IPS-20b (cell line): ENCODE data around the gene TEN1.

Source experiments
- H3K27ac ChIP-seq: one replicate; pipeline ENCODE4 v1.5.1; 2013; ENCODE audit warnings: low read length
- H3K27me3 ChIP-seq: 2 replicates; pipeline ENCODE4 v1.6.1; 2013; ENCODE audit warnings: mild to moderate bottlenecking, low read length, inconsistent platforms; ENCODE audit not compliant: insufficient read depth
- H3K36me3 ChIP-seq: 2 replicates; pipeline ENCODE4 v1.6.1; 2013; ENCODE audit warnings: low read depth, mild to moderate bottlenecking, inconsistent platforms, low read length, moderate library complexity; ENCODE audit not compliant: insufficient read depth
- H3K4me1 ChIP-seq: 2 replicates; pipeline ENCODE4 v1.6.1; 2013; ENCODE audit warnings: mild to moderate bottlenecking, control low read depth, inconsistent platforms, low read length, moderate library complexity; ENCODE audit not compliant: insufficient read depth
- H3K4me3 ChIP-seq: 2 replicates; pipeline ENCODE4 v1.5.1; 2013; ENCODE audit warnings: mild to moderate bottlenecking, low read length, inconsistent platforms
- H3K9ac ChIP-seq: 2 replicates; pipeline ENCODE4 v1.6.1; 2013; ENCODE audit warnings: low read depth, mild to moderate bottlenecking, inconsistent platforms, low read length, moderate library complexity
- H3K9me3 ChIP-seq: 2 replicates; pipeline ENCODE4 v1.6.1; 2013; ENCODE audit warnings: mild to moderate bottlenecking, low read depth, low read length, inconsistent platforms; ENCODE audit not compliant: insufficient read depth

TEN1 gene

GRCh38 chr17:76009447-76009846 is 30.4 kb downstream of the TEN1 start:
- Histone ChIP-seq H3K9ac (no peak overlapping the region), H3K36me3 (no peaks in the 10 kb centered on the region), H3K4me1 (no peaks in the 10 kb centered on the region), H3K4me3 (no peak overlapping the region), H3K27ac (no peak overlapping the region), H3K27me3 (no peaks in the 10 kb centered on the region), H3K9me3 (no peaks in the 10 kb centered on the region)

DNA sequence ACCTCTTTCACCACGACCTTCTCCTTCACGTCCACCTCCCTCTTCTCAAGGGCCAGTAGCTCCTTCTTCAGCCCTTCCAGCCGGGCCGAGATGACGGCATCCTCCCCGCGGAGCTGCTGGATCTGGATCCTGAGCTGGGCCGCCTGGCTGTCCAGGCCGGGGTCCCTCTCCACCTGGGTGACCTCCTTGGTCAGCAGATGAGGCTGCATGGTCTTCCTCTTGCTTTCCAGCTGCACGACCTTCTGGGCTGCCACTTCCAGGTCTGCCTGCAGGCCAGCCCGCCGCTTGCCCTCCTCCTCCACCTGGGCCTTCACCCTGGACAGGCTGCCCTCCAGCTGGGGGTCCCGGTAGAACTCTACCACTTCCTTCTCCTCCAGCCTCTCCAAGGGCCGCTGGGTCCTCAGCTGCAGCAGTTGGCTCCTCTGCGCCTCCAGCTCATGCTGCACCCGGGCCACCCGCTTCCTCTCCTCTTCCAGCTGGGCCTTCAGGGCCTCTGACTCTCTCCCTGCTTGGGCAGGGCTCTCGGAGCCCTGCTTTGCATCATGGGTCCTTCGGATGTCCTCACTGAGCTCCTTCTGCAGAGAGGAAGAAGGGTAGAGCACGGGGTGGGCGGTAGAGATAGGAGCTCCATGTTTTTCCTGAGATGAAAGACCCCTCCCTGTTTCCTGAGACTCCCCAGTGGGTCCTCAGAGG is 31.1 kb downstream of the TEN1 start:
- no peak overlapping the region for H3K9ac ChIP-seq
- H3K4me3 ChIP-seq, result no peak overlapping the region
- no peaks in the 10 kb centered on the region for H3K36me3 ChIP-seq
- H3K27ac ChIP-seq, result no peak overlapping the region
- no peaks in the 10 kb centered on the region for H3K27me3 ChIP-seq
- H3K9me3 ChIP-seq, result no peaks in the 10 kb centered on the region
- no peaks in the 10 kb centered on the region for H3K4me1 ChIP-seq

DNA sequence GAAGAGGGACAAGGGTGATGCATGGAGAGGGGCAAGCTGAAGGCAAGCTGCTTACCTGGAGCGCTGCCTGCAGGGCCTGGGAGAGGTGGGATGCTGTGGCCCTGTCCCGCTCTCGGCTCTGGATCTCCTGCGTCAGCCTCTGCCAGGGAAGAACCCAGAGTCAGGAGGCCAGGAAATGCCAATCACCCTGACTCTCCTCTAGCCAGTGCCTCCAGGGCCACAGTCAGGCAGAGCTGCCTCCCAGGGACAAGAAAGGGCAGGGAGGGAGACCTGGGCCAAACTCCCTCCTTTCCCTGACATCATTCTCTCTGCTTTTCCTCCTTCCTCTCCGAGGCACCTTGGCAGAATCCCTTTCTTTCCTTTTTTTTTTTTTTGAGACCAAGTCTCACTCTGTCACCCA is 32.9 kb downstream of the TEN1 start:
- Histone ChIP-seq H3K4me1 (no peaks in the 10 kb centered on the region), H3K36me3 (no peaks in the 10 kb centered on the region), H3K27ac (no peak overlapping the region), H3K27me3 (no peaks in the 10 kb centered on the region), H3K9me3 (no peaks in the 10 kb centered on the region), H3K9ac (no peak overlapping the region; the same call in 1 of the 2 replicates), H3K4me3 (no peak overlapping the region)

GRCh38 chr17:76013377-76013932 is 34.4 kb downstream of the TEN1 start:
- H3K4me1 ChIP-seq, result no peaks in the 10 kb centered on the region
- no peaks in the 10 kb centered on the region for H3K36me3 ChIP-seq
- H3K27me3 ChIP-seq, result no peaks in the 10 kb centered on the region
- no peaks in the 10 kb centered on the region for H3K9me3 ChIP-seq
- H3K9ac ChIP-seq, result no peak overlapping the region
- no peak overlapping the region for H3K27ac ChIP-seq
- no peak overlapping the region for H3K4me3 ChIP-seq

DNA sequence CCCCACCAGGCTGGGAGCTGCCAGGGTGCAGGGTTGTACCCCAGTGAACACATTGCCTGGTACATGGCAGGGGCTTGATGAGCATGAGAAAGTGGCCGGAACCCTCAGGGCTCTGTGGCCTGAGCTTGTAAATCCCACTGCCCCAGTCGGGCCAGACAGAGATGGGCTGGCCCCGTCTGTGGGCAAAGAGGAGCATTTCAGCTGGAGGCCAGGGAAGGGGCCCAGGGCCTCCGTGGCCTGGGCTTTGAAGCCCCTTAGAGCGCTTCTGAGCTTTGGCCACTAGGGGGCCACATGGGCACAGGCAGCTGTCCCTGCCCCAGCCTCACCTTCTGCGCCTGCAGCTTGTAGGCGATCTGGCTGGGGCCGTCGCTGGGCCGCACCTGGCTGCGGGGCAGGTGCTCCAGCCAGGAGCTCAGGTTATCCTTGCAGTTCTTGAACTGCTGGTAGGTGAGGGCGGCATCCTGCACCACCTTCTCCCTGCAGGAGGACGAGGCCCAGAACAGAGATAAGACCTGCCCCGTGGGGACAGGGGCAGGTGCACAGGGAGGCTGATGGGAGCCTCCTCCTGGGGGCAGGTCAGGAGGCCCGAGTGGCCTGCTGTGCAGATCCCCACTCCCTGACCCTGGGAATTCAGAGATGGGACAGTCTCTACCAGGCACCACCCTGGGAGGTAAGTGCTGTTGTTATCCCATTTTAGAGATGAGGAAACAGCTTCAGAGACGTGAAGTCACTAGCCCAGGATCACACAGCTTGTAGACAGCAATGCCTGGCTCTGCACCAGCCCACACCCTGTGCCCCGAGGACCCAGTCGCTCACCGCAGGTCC is 35.3 kb downstream of the TEN1 start:
- H3K4me3 ChIP-seq, result no peak overlapping the region

GRCh38 chr17:76014925-76015261 is 35.9 kb downstream of the TEN1 start:
- no peaks in the 10 kb centered on the region for H3K27me3 ChIP-seq
- no peaks in the 10 kb centered on the region for H3K36me3 ChIP-seq
- no peaks in the 10 kb centered on the region for H3K9me3 ChIP-seq
- no peak overlapping the region for H3K4me3 ChIP-seq
- H3K27ac ChIP-seq, result no peak overlapping the region
- no peaks in the 10 kb centered on the region for H3K4me1 ChIP-seq
- H3K9ac ChIP-seq, result no peak overlapping the region

More for the DNA sequence above, 35.3 kb downstream of the TEN1 start:
- H3K4me1 ChIP-seq, result no peaks in the 10 kb centered on the region
- H3K27me3 ChIP-seq, result no peaks in the 10 kb centered on the region
- H3K9me3 ChIP-seq, result no peaks in the 10 kb centered on the region
- no peak overlapping the region for H3K27ac ChIP-seq
- H3K36me3 ChIP-seq, result no peaks in the 10 kb centered on the region
- H3K9ac ChIP-seq, result no peak overlapping the region

GRCh38 chr17:76017481-76018339 is 38.7 kb downstream of the TEN1 start:
- no peak overlapping the region for H3K4me3 ChIP-seq
- no peaks in the 10 kb centered on the region for H3K36me3 ChIP-seq
- H3K9ac ChIP-seq, result no peak overlapping the region
- H3K4me1 ChIP-seq, result no peaks in the 10 kb centered on the region
- no peaks in the 10 kb centered on the region for H3K27me3 ChIP-seq
- H3K27ac ChIP-seq, result no peak overlapping the region
- no peaks in the 10 kb centered on the region for H3K9me3 ChIP-seq

- Histone ChIP-seq H3K9ac (no peak overlapping the region), H3K4me1 (no peaks in the 10 kb centered on the region), H3K9me3 (no peaks in the 10 kb centered on the region), H3K27me3 (no peaks in the 10 kb centered on the region), H3K27ac (no peak overlapping the region), H3K36me3 (no peaks in the 10 kb centered on the region), H3K4me3 (no peak overlapping the region)
Measured at GRCh38 chr17:76018340-76018680, 39.3 kb downstream of the TEN1 start.

DNA sequence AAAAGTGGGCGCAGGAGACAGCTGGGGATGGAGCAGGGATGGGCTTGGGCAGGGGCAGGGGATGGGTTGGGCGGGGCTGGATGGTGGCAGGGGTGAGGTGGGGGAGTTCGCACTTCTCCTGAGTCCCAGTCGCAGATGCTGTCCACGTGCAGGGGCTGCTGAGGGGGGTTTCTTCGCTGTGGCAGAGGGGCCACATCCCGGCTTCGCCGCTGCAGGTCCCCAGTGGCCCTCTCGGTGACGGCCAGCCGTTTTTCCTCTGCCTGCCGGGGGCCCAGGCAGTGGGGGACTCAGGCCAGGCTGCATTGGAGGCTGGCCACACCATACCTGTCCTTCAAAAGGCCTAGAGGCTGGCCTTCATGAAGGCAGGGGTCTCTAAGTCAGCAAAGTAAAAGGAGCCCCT is 39.8 kb downstream of the TEN1 start:
- Histone ChIP-seq H3K4me3 (no peak overlapping the region), H3K9me3 (no peaks in the 10 kb centered on the region), H3K36me3 (no peaks in the 10 kb centered on the region), H3K27ac (no peak overlapping the region), H3K9ac (no peak overlapping the region), H3K27me3 (no peaks in the 10 kb centered on the region), H3K4me1 (no peaks in the 10 kb centered on the region)

- Histone ChIP-seq H3K9me3 (no peaks in the 10 kb centered on the region), H3K4me3 (no peak overlapping the region), H3K4me1 (no peaks in the 10 kb centered on the region), H3K9ac (no peak overlapping the region), H3K36me3 (no peaks in the 10 kb centered on the region), H3K27ac (no peak overlapping the region), H3K27me3 (no peaks in the 10 kb centered on the region)
Measured at GRCh38 chr17:76019833-76020467, 40.9 kb downstream of the TEN1 start.

- Histone ChIP-seq H3K9ac (no peak overlapping the region), H3K36me3 (no peaks in the 10 kb centered on the region), H3K27ac (no peak overlapping the region), H3K9me3 (no peaks in the 10 kb centered on the region), H3K4me1 (no peaks in the 10 kb centered on the region), H3K27me3 (no peaks in the 10 kb centered on the region), H3K4me3 (no peak overlapping the region)
Measured at GRCh38 chr17:76022285-76022684, 43.2 kb downstream of the TEN1 start.
